GM18858 (cell line): ENCODE data around the gene SOX6.
A peak's percentile ranks its signal among the peaks of the same experiment; 100 is the strongest.
"Not testable (repeated sequence)": the region's sequence is repeated elsewhere in the genome, so short reads cannot be mapped to it uniquely, and the experiment has no call there.

Experiments
- ATAC-seq: cut with Tn5 transposase; IDR thresholded peaks from one replicate; pipeline ENCODE4 v1.9.1; 2021; ENCODE audit not compliant: unreplicated experiment

SOX6 gene

DNA sequence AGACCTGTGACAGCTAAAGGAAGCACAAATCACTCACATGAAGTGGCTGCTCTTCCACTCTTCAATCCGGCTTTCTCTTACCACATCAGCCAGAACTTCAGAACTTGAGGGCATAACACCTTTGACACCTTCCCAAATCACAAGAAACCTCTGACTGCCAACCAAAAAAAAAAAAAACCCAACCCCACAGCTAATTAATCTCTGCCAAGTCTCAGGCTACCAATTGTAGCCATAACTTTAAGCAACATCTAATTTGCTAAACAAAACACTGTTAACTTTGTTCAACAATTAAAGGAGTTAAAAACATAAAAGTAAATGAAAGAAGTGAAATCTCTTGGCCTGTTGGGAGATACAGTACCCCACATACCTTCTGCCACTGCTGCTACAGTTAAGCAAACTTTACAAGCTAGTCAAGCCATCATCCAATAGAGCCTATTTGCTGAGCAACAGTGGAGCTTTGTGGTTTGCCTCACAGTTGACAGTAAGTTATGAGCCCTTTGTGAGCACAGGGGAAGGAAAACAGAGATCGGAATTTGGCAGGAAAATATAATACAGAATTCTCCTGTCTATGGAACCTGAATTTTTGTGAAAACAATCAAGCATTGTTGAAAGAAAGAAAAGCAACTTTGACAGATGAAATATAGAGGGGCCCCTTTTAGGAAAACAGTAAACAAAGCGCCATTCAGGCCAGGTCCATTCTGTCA is at the start of gene SOX6:
Gene SOX6, minus strand, starts transcription at position 490 of the 704 bp plus-strand sequence. CDS start 15,298 bp downstream, outside the sequence.
- ATAC-seq, result no peak

DNA sequence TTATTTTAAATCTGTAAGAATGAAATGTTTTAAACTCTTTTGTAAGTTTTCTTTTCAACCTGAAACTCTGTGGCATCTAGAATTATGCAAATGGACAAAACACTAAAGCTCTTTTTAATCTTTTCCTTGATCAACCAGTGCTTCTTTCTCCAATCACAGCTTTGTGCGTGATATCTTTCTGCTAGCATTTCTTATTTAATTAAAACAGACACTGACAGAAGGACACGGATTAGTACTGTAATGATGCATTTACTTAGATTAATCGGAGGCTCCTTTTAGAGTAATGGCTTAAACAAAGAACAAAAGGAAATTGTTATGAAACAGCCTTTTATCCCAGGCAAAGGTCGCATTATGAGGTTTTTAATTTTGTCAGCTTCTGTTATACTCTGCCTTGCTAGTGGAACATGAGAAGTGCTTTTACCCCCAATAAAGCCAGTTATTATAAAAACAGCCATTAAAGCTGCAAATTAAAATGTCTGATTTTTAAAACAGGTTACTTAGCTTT is 48.5 kb upstream of the SOX6 start:
- no peak for ATAC-seq

DNA sequence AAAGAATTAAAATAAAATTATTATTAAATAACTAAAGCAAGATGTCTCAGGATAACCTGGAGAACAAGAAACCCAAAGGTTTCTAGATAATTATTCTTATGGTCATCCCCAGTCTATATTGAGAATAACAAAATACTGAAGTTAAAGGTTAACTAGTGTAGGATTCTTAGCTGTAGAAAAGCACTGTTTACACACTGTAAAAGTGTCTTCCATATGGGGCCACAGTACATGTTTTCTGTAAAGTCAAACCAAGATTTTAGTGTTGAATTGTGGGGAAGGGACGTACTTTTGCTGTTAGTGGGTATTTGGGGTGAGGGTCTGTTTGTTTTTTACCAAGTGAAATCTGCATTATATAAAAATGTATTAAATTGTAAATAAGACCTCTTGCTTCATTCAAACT is 47.5 kb upstream of the SOX6 start:
- ATAC-seq, result no peak

DNA sequence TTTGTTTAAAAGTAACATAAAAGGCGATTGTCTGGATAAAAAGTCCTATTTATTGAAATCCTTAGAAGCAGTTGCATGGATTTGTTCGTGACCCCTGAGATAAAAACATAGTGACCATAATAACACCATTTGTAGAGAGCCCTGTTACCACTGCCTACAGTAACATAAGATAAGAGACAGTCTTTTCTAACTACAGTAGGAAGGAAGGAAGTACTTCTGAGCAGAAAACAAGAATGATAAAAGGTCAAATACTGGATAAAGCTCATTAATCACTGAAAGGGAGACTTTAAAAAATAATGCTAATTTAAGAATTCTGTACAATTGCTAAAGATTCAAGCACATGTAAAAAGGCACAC is 47.1 kb upstream of the SOX6 start:
- no peak for ATAC-seq

DNA sequence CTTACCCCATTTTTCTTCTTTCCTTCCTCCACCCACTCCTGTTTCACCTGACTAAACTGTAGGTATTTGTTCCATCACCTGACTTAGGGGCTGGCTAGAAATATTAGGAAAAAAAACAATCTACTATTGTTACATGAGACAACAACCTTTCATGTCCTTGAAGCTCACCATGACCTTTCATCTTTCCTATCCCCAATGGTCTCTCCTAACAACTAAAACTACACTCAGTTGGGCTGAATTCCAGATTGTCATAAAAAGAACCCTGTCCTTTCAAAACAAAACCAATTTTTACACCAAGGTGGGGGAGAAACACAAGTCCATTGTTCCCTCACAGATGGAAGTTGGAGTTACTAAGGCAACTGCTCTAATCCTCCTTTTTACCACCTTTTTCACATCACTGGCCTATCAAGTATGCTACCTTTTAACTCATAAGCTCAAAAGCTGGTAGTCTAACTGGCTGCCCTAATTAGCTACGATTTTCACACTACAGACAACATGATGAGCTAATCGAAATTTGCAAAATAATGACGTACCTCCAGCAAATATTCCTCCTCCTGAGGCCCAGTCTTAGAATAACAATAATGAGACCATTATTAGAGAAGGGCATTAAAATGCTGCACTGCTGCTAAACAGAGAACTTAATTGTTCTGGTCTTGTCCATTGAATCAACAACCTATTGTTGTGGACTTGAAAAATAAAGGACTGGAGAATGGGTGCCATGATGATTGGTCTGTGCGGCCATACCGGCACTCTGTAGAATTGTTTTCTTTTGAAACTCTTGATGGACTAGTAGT is 46.5 kb upstream of the SOX6 start:
- ATAC-seq, result no peak

DNA sequence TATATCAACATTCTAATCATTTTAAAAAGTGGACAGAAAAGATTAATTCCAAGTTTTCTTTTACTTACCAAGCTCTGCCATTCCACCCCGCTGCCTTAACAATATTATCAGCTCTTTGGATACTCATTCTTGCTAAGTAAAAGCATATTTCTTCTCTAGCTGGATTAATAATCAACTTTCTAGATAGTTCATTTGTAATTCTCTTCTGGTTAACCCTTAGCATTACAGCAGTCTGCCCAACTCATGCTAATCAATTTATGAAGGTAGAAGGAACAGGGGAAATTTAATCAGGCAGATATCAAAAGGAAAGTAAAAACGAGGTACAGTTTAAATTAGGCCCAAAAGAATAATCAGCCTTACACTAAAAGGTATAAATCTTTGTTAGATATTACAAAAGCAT is 41.0 kb upstream of the SOX6 start:
- no peak for ATAC-seq

DNA sequence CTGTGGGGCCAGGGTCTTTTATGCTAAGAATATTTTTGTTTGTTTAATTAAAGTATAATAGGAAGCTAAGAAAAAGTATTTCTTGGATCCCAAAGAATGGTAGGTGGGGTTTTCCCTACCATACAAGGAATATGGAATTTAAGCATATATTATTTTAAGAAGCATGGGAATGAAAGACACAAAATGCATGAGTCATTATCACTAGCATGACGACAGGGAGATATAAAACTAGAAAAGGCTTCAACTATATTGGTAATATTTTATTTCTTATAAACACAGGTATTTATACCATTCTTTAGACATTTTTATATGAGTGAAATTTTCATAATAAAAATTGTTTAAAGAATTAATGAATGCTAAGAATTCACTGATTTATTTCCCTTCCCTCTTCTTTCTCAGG is 39.3 kb upstream of the SOX6 start:
- ATAC-seq, result no peak

DNA sequence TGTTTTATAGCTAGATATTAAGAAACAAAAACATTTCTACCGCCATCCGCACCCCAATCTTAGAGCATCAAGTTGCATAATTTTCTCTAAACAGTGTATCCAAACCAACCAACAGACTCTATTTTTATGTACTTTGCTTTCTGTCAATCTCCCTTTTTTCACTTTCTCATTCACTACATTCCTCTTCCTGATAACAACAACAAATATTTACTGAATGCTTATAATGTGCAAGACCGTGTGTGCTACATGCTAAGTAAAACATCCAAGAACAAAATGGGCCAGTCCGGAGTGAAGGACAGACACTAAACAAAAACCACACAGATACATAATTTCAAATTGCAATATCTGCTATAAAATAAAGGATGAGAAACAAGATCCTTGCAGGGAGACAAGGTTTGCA is 38.6 kb upstream of the SOX6 start:
- no peak for ATAC-seq

DNA sequence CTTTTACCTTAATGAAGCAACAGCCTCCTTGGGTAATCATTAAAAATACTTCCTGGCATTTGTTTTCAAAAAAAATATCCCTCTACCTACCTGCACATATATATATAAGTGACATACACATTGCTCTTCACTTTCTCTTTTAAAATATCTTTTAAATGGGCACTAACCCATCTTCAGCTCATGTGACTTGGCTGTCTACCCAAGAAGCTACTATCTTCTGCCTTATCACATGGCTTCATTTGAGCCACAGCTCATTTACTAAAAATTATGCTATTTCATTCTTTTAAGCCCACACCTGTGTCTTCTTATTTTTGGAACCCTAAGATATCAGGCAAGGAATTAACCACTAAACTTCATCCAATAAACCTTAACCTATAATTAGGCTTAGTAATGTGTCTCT is 37.0 kb upstream of the SOX6 start:
- no peak for ATAC-seq

DNA sequence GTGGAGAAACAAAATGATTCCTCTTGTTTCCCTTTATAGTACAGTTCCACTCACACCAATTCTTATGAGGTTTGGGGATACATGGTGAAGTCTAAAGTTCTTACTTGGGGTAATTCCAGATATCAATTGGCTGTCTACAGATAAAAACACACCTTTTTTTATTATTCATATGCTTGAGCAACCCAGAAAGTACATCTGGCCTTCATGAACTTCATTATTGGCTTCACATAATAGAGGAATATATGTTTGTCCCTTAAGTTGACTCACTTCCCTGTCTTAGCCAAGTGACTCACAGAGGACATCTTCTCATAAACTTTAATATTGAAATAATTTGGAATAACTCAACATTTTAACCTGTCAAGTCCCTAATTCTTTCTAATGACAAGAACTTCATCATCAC is 36.3 kb upstream of the SOX6 start:
- ATAC-seq, result no peak

DNA sequence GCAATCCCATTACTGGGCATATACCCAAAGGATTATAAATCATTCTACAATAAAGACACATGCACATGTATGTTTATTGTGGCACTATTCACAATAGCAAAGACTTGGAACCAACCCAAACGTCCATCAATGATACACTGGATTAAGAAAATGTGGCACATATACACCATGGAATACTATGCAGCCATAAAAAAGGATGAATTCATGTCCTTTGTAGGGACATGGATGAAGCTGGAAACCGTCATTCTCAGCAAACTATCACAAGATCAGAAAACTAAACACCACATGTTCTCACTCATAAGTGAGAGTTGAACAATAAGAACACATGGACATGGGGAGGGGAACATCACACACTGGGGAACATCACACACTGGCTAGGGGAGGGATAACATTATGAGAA is 34.5 kb upstream of the SOX6 start:
- not testable (repeated sequence) for ATAC-seq

DNA sequence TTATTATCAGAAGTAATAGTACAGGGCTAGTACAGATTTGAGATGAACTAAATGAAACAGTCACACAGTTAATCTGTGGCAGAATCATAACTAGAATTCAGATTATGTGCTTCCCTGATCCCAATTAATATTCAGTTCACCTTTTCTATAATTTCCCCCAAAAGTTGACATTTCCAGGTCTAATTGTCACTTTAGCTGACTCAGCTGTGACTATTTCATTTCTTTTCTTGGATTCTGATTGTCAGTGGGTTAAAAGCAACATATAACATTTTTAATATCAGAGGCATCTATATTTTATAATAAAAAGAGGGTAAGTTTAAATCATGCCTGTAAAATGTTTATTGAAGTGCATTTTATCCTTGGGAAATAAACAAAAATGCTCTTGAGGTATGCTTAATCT is 28.8 kb upstream of the SOX6 start:
- ATAC-seq, result no peak

DNA sequence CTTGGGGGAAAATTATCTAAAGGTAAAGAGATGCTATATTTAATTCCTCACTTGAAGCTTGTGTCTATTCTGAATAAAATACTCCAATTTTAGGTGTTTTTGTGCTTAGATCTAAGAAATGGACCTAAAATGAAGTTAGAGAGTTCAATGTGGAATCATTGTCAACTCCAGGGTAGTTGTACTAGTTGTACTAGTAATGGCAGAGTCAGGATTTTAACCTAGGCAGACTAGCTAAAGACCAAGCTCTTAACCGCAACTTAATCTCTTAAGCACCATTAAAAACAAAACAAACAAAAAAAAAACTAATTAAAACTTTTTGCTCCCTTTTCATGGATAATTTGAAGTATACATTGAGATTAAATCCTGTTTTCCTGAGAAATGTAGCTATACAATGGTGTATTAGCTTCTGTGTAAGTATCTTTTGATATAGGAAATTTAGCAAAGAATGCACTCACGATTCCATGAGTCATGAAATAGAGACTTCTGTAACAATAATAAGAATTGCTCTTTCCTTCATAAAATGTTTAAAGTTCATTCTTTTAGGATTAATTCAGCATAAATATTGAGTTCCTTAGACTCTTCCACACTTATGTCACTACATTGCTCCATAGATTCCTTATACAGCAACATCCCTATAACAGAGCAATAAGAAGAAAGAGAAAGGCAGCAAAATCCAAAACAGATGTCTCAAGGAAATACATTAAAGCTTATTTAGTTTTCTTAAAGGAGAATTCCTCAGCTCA is 26.5 kb upstream of the SOX6 start:
- ATAC-seq, result no peak

DNA sequence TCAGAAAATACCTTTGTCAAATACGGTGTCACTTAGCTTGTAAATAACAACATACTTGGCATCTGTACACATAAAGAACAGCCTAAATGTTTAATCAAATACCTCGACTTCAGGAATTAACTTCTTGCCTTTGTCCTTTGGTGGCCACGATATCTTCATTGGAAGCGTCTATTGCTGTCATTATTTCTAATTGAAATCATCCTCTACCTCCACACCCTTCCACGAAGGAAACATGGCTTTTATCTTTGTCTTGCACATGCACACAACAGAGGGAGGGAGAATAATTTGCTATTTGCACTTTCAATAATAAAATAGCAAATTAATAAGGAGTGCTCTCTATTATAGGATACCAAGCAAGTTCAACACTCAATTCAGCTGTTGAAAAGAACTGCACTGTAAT is 25.8 kb upstream of the SOX6 start:
- no peak for ATAC-seq

DNA sequence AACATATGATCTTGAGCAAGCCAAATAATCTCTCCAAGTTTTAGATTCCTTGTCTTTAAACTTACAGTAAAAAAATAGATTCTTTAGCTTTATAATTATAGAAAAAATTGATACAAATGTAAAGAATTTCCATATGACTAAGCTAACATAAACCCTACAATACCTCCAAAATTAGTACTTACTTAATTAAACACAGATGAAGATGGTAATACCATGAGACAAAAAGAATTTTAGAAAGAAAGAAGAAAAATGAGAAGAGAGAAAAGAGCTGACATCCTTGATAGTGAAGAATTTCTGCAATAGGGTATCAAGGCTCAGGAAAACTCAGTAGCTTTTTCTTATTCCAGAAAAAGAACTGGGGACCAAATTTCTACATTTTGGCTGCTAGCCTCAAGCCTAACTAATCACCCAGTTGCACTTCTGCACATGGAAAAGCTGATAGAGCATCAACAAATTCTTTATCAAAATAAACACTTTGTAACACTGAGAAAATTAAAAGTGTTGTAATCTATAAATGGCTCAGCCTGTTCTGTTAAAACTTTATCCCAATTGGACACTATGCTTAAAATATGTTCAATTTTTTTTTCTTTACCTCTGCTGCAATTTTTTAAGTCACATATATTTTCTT is 24.7 kb upstream of the SOX6 start:
- ATAC-seq, result no peak

DNA sequence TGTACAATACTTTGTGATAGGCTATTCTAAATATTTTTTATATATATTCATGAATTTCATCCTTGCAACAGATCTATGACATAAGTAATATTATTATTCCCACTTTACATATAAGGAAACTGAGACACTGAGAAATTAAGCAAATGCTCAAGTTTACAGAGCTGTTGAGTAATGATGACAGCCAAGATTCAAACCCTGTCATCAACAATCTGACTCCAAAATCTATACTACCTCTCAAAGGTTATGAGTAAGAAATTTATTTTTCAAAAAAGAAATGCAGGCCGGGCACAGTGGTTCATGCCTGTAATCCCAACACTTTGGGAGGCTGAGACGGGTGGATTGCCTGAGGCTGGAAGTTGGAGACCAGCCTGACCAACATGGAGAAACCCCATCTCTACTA is 22.6 kb upstream of the SOX6 start:
- ATAC-seq, result no peak

DNA sequence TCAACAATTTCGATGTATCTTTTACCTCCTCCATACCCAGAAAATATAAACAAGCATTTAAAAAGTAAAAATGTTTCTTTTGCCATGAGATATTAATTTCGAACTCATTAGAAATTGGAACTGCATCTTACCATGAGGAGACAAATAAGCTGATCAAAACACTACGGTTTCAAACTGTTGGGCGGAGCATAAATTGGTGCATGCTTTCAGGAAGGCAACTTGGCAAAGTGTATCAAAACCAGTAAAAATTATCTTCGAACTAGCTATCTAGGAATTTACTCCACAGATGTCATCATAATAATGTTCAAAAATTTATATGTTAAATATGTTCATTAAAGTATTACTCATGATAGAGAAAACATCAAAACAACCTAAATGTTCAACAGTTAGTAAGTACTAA is 21.4 kb upstream of the SOX6 start:
- no peak for ATAC-seq

DNA sequence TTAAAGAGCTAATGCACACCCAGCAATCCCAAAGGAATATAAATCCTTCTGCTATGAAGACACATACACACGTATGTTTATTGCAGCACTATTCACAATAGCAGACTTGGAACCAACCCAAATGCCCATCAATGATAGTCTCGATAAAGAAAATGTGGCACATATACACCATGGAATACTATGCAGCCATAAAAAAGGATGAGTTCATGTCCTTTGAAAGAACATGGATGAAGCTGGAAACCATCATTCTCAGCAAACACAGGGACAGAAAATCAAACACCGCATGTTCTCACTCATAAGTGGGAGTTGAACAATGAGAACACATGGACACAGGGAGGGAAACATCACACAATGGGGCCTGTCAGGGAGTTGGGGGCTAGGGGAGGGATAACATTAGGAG is 19.3 kb upstream of the SOX6 start:
- not testable (repeated sequence) for ATAC-seq

DNA sequence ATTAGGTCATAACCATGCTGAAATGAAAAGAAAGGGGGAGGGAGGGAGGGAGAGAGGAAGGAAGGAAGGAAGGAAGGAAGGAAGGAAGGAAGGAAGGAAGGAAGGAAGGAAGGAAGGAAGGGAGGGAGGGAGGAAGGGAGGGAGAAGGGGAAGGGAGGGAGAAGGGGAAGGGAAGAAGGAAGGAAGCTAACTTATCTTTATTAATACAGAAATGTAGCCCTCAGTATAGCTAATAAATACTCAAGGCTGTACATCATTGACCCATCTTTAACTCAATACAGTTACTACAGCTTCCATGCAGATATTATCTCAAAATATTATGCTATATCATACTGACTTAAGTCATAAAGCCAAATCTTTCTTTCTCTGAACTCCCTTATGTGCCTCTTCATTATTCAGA is 17.4 kb upstream of the SOX6 start:
- ATAC-seq, result no peak

DNA sequence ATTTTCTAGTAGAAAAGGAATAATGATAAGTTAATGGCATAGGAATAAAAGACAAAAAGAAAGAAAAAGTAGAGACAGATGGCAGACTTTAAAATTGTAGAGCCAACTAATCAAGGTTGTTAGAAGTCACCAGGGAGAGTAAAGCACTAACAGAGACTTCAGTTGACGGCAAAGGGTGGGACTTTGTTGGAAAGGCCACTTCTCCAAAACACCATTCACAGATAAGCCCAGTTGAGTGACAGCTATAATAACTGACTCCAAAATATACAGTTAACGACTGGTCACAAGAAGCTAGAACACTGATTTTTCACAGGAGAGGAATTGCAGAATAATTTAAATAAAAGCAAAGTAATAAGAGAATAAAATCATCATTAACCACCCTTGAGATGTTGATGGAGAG is 16.0 kb upstream of the SOX6 start:
- ATAC-seq, result no peak

DNA sequence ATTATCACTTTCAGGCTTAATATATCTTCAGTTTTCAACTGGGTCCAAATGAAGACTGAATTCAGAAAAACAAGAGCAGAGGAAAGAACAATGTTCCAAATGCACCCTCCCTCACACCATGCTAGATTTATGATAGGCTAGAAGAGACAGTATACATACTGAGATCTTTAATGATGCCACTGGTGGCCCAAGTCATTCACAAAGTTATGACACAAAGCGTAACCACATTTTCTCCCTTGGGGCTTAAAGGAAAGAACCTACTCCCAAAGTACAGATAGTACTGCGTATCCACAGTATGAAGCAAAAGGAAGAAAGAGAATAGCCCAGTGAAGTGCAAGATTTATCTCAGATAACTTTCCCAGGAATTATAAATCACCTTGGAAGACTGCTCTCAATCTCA is 10.9 kb upstream of the SOX6 start:
- peak; percentile 37 for ATAC-seq
